Panc1 (cell line): Measurements from ENCODE around the gene ARSG. TPM values are rescaled to one million over a fixed set of nuclear protein-coding genes. Genes with fewer than 3 reads are reported as not detected.
"Not testable (repeated sequence)": the region's sequence is repeated elsewhere in the genome, so short reads cannot be mapped to it uniquely, and the experiment has no call there.

Source experiments
- ATAC-seq: fragments of 200-7000 bp; cut with Tn5 transposase; 2 replicates; pipeline ENCODE4 v1.9.1; 2020; ENCODE audit warnings: mild to moderate bottlenecking, moderate library complexity
- BruUV-seq: library from RNA; stranded (reverse); fragments of 400-500 nt; replicated peaks from 2 replicates; lab custom pipeline; 2021; lab: Mats Ljungman, UMichigan
- CTCF ChIA-PET: fragments of 300-600 bp; sonication (Branson Sonifier 250); formaldehyde crosslinking; loops from one replicate; lab custom pipeline; 2022; ENCODE audit warnings: antibody characterized with exemption; lab: Charles Lee
- POLR2A ChIA-PET: fragments of 300-600 bp; sonication (Branson Sonifier 250); formaldehyde crosslinking; loops from one replicate; lab custom pipeline; 2022; ENCODE audit warnings: antibody characterized with exemption; lab: Charles Lee
- DNase-seq: peaks from one replicate; pipeline ENCODE4 v3.0.0-alpha.2; 2010; ENCODE audit warnings: low read depth, low spot score
- H3K27ac ChIP-seq: 2 replicates; pipeline ENCODE4 v1.5.1; 2011; ENCODE audit warnings: mild to moderate bottlenecking, low read length, inconsistent platforms
- H3K27me3 ChIP-seq: fragments of 200-500 bp; sonication (Bioruptor generic); 2 replicates; pipeline ENCODE4 v1.6.0; 2014; ENCODE audit warnings: low read length, inconsistent platforms; ENCODE audit not compliant: control insufficient read depth, insufficient read depth
- H3K36me3 ChIP-seq: fragments of 200-500 bp; sonication (Bioruptor generic); 2 replicates; pipeline ENCODE4 v1.5.1; 2014; ENCODE audit warnings: inconsistent platforms, mild to moderate bottlenecking, low read length, moderate library complexity; ENCODE audit not compliant: control insufficient read depth, insufficient read depth
- H3K4me1 ChIP-seq: 2 replicates; pipeline ENCODE4 v1.5.1; 2011; ENCODE audit warnings: inconsistent platforms, mild to moderate bottlenecking, low read length, moderate library complexity; ENCODE audit not compliant: control insufficient read depth, insufficient read depth
- H3K4me3 ChIP-seq, 2 experiments: 2 replicates each; pipeline ENCODE4 v1.5.1; 2011 to 2012; ENCODE audit warnings: low read depth in 2 of 2, low read length in 2 of 2, mild to moderate bottlenecking in 2 of 2, inconsistent platforms in 1 of 2, moderate library complexity in 1 of 2
- H3K9me3 ChIP-seq: fragments of 200-500 bp; sonication (Bioruptor generic); 2 replicates; pipeline ENCODE4 v1.5.1; 2014; ENCODE audit warnings: low read depth, mild to moderate bottlenecking, inconsistent platforms, low read length, moderate library complexity; ENCODE audit not compliant: control insufficient read depth, insufficient read depth
- CTCF ChIP-seq: fragments of 450-650 bp; IDR thresholded peaks from 2 replicates; pipeline ENCODE4 v1.5.1; 2017; ENCODE audit warnings: mild to moderate bottlenecking
- POLR2AphosphoS5 ChIP-seq: IDR thresholded peaks from 2 replicates; pipeline ENCODE4 v1.6.1; 2012; ENCODE audit warnings: mild to moderate bottlenecking, low read depth, low read length, moderate library complexity
- REST ChIP-seq, 2 experiments: IDR thresholded peaks; 2 replicates each; pipeline ENCODE4 v1.6.1; 2011 to 2012; ENCODE audit warnings: low read depth in 2 of 2, control low read depth in 1 of 2, low read length in 1 of 2, mild to moderate bottlenecking in 1 of 2, moderate library complexity in 1 of 2; ENCODE audit not compliant: insufficient read depth in 1 of 2
- SIN3A ChIP-seq: IDR thresholded peaks from 2 replicates; pipeline ENCODE4 v1.6.1; 2012; ENCODE audit warnings: low read depth, mild to moderate bottlenecking, low read length, moderate library complexity, borderline replicate concordance; ENCODE audit not compliant: insufficient read depth
- TCF7L2 ChIP-seq: IDR thresholded peaks from 2 replicates; pipeline ENCODE4 v1.6.1; 2011; ENCODE audit warnings: mild to moderate bottlenecking, low read depth, low read length, inconsistent platforms
- in situ Hi-C: cut with HindIII; loops from 2 replicates; pipeline ENCODE4 v1.10.0; 2016; ENCODE audit warnings: low sequenced_read_pairs, low pct_unique_long_range_greater_than_20kb
- intact Hi-C: fragments of 100-400 bp; cut with micrococcal nuclease; formaldehyde crosslinking; loops from one replicate; pipeline ENCODE4 v1.10.0; 2022; ENCODE audit not compliant: unreplicated experiment
- total RNA-seq: library from RNA; stranded (reverse); gene quantifications from one replicate; pipeline ENCODE4 v1.2.1, GENCODE V29; 2021; ENCODE audit not compliant: unreplicated experiment

Gene ARSG
- total RNA-seq, 1 experiment from 2014 or later: 2.3 TPM

DNA sequence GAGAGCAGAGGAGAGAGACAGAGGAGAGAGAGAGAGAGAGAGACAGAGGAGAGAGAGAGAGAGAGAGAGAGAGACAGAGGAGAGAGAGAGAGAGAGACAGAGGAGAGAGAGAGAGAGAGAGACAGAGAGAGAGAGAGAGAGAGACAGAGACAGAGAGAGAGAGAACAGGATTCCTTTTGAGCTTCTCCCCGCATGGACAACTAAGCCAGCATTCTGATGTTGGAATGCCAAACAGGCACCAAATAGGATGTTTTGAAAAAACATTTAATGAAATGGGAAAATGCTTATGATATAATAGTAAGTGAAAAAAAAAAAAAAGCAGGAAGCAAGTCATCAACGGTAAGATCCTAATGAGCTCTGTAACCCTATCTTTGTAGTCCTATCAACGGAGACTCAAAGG, 60.7 kb downstream of the ARSG start:
- H3K27me3 ChIP-seq: no peaks in the 10 kb centered on the region
- BruUV-seq: no TSS peak
- intact Hi-C loops (no loop called here), in situ Hi-C loops (no loop called here)
- H3K4me3 ChIP-seq: no peak overlapping the region
- H3K36me3 ChIP-seq: no peaks in the 10 kb centered on the region
- CTCF ChIA-PET: interaction anchor here (0.7 kb wide), 1 partner anchor 18 kb away, joined by 8 read pairs; no protein-coding TSS in a partner anchor
- no peak for DNase-seq
- H3K9me3 ChIP-seq: no peaks in the 10 kb centered on the region
- no peak for ATAC-seq
- TF ChIP-seq CTCF: no peak
- TF ChIP-seq REST (IDR thresholded peaks at IDR 0.05; ENCODE audit: insufficient read depth in 1 of 2, low read depth in 2 of 2, low read length in 1 of 2): no peak
- no peak for TF ChIP-seq SIN3A
- TF ChIP-seq TCF7L2: no peak
- TF ChIP-seq POLR2AphosphoS5: no peak
- POLR2A ChIA-PET: no interaction called here
- no peaks in the 10 kb centered on the region for H3K4me1 ChIP-seq
- H3K27ac ChIP-seq: no peak overlapping the region

GRCh38 chr17:68352671-68353070, 61.4 kb downstream of the ARSG start:
- H3K4me1 ChIP-seq, intact Hi-C loops, ATAC-seq, in situ Hi-C loops, H3K27ac ChIP-seq, H3K9me3 ChIP-seq, H3K36me3 ChIP-seq, H3K27me3 ChIP-seq, BruUV-seq, POLR2A ChIA-PET, H3K4me3 ChIP-seq, DNase-seq, CTCF ChIA-PET: not testable (repeated sequence)

GRCh38 chr17:68353111-68353521, 61.8 kb downstream of the ARSG start:
- H3K4me1 ChIP-seq: no peaks in the 10 kb centered on the region
- BruUV-seq: no TSS peak
- DNase-seq (no peak), ATAC-seq (no peak)
- no peaks in the 10 kb centered on the region for H3K36me3 ChIP-seq
- ChIA-PET POLR2A (no interaction called here), CTCF (no interaction called here)
- intact Hi-C loops (no loop called here), in situ Hi-C loops (no loop called here)
- H3K9me3 ChIP-seq: no peaks in the 10 kb centered on the region
- no peak overlapping the region for H3K4me3 ChIP-seq
- no peak for TF ChIP-seq TCF7L2
- no peak for TF ChIP-seq CTCF
- no peak for TF ChIP-seq SIN3A
- TF ChIP-seq POLR2AphosphoS5: no peak
- no peak for TF ChIP-seq REST (IDR thresholded peaks at IDR 0.05; ENCODE audit: insufficient read depth in 1 of 2, low read depth in 2 of 2, low read length in 1 of 2)
- H3K27me3 ChIP-seq: no peaks in the 10 kb centered on the region
- H3K27ac ChIP-seq: no peak overlapping the region
